ENCODE measurements around the gene TMEM247.

The TMEM247 gene

GRCh38 chr2:46456789-46457188 is 22.6 kb upstream of the TMEM247 start:
- no peak for TF ChIP-seq SIN3A (IDR thresholded peaks at IDR 0.05; ENCODE audit: borderline replicate concordance, insufficient read depth, low read length)

GRCh38 chr2:46458763-46459500 is 20.4 kb upstream of the TMEM247 start:
- TF ChIP-seq POLR2AphosphoS5 (IDR thresholded peaks at IDR 0.05; ENCODE audit: low read depth, low read length) (no peak), TAF1 (IDR thresholded peaks at IDR 0.05; ENCODE audit: borderline replicate concordance, insufficient read depth, low read length) (no peak), SIN3A (IDR thresholded peaks at IDR 0.05; ENCODE audit: borderline replicate concordance, insufficient read depth, low read length) (no peak), FOXP2 (optimal IDR thresholded peaks at IDR 0.05; ENCODE audit: borderline replicate concordance, extremely low read depth, extremely low read length, insufficient read depth) (no peak), REST (IDR thresholded peaks at IDR 0.05; ENCODE audit: insufficient read depth in 1 of 2, low read depth in 2 of 2, low read length in 2 of 2) (no peak)

- no peak for TF ChIP-seq POLR2AphosphoS5 (IDR thresholded peaks at IDR 0.05; ENCODE audit: low read depth, low read length)
- no peak for TF ChIP-seq REST (IDR thresholded peaks at IDR 0.05; ENCODE audit: insufficient read depth in 1 of 2, low read depth in 2 of 2, low read length in 2 of 2)
- no peak for TF ChIP-seq FOXP2 (optimal IDR thresholded peaks at IDR 0.05; ENCODE audit: borderline replicate concordance, extremely low read depth, extremely low read length, insufficient read depth)
- TF ChIP-seq SIN3A (IDR thresholded peaks at IDR 0.05; ENCODE audit: borderline replicate concordance, insufficient read depth, low read length), result no peak
- TF ChIP-seq TAF1 (IDR thresholded peaks at IDR 0.05; ENCODE audit: borderline replicate concordance, insufficient read depth, low read length), result no peak
These were observed 19.7 kb upstream of the TMEM247 start for GRCh38 chr2:46459694-46460093.

- TF ChIP-seq FOXP2 (optimal IDR thresholded peaks at IDR 0.05; ENCODE audit: borderline replicate concordance, extremely low read depth, extremely low read length, insufficient read depth) (no peak), TAF1 (IDR thresholded peaks at IDR 0.05; ENCODE audit: borderline replicate concordance, insufficient read depth, low read length) (no peak), POLR2AphosphoS5 (IDR thresholded peaks at IDR 0.05; ENCODE audit: low read depth, low read length) (no peak), SIN3A (IDR thresholded peaks at IDR 0.05; ENCODE audit: borderline replicate concordance, insufficient read depth, low read length) (no peak), REST (IDR thresholded peaks at IDR 0.05; ENCODE audit: insufficient read depth in 1 of 2, low read depth in 2 of 2, low read length in 2 of 2) (no peak)
These were observed 19.0 kb upstream of the TMEM247 start for GRCh38 chr2:46460241-46460921.

DNA sequence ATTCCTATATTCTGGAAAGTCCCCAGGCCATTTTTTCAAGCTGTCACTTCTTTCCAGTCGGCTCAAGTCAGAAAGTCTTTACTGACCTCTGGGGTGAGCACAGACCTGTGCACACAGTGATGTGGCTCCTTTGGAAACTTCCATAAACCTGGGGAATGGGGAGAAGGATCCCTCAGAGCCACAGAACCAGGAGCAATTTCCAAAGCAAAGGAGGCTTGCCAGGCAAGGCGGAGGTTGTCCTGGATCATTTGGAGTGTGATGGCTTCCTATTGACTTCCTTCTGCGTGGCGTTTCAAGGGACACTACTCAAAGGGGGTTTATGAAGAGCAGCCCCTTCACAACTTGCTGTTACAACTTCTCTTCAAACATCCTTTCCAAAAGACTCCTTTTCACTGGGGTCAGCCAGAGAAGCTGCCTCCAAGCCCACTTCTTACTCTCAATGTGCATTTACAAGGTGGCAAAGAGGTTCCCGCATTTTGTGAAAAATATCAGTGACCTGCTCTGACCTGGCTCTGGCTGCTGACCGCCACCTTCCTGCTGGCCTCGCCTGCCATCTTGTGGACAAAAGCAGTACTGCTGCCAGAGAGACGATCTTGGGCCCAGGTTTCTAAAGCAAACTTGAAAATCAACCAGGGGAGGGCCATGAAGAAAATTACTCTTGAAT is 18.2 kb upstream of the TMEM247 start:
- no peak for TF ChIP-seq FOXP2 (optimal IDR thresholded peaks at IDR 0.05; ENCODE audit: borderline replicate concordance, extremely low read depth, extremely low read length, insufficient read depth)
- no peak for TF ChIP-seq POLR2AphosphoS5 (IDR thresholded peaks at IDR 0.05; ENCODE audit: low read depth, low read length)

DNA sequence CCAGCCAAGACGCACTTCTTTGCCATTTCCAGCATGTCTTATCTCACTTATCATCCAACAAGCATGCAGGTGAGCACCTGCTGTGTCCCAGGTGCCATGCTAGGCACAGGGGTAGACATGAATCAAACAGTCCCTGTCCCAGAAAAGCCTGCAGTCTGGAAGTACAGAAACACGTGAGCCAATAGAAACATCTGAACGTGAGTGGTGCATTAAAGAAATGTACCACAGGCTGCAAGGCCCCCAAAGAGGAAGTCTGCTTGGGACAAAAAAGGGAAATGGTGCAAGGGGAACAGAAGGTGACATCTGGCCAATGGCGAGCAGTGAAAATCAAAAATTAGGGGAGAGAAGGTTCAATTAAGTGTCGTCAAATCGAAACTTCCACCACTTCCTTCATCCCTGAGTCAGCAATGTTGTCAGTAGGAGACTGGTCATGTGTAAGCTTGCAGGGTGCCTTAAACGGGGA is 17.6 kb upstream of the TMEM247 start:
- TF ChIP-seq TAF1 (IDR thresholded peaks at IDR 0.05; ENCODE audit: borderline replicate concordance, insufficient read depth, low read length) (no peak), FOXP2 (optimal IDR thresholded peaks at IDR 0.05; ENCODE audit: borderline replicate concordance, extremely low read depth, extremely low read length, insufficient read depth) (no peak), REST (IDR thresholded peaks at IDR 0.05; ENCODE audit: insufficient read depth in 1 of 2, low read depth in 2 of 2, low read length in 2 of 2) (no peak), SIN3A (IDR thresholded peaks at IDR 0.05; ENCODE audit: borderline replicate concordance, insufficient read depth, low read length) (no peak), POLR2AphosphoS5 (IDR thresholded peaks at IDR 0.05; ENCODE audit: low read depth, low read length) (no peak)

Measured in PFSK-1 (cell line).